HepG2 (cell line): ENCODE results near the gene FAM76A. TPM values are rescaled to one million over a fixed set of nuclear protein-coding genes. Genes with fewer than 3 reads are reported as not detected.
A peak's percentile ranks its signal among the peaks of the same experiment; 100 is the strongest.

Experiments
- E2F5 ChIP-seq: sonication (generic); formaldehyde crosslinking; conservative IDR thresholded peaks from 2 replicates; pipeline ENCODE4 v1.4.0; 2020; ENCODE audit warnings: missing genetic modification reagents
- HNRNPH1 ChIP-seq: fragments of 200-400 bp; formaldehyde crosslinking; optimal IDR thresholded peaks from 2 replicates; pipeline ENCODE3; 2017; ENCODE audit warnings: mild to moderate bottlenecking, low read depth, low read length
- JDP2 ChIP-seq: sonication (generic); formaldehyde crosslinking; IDR thresholded peaks from 2 replicates; pipeline ENCODE4 v1.8.1; 2022; ENCODE audit warnings: missing genetic modification reagents, borderline replicate concordance
- MAZ ChIP-seq, 2 experiments: sonication (generic) in 1 of 2; formaldehyde crosslinking in 1 of 2; IDR thresholded peaks; 2 replicates each; pipeline versions ENCODE4 v1.5.0 to v1.6.1; 2012 to 2020; ENCODE audit warnings: low read depth in 2 of 2, mild to moderate bottlenecking in 2 of 2, borderline replicate concordance in 1 of 2, improper control_type of control experiment in 1 of 2, low read length in 1 of 2, missing genetic modification reagents in 1 of 2, moderate library complexity in 1 of 2
- MED8 ChIP-seq: sonication (generic); formaldehyde crosslinking; IDR thresholded peaks from 2 replicates; pipeline ENCODE4 v1.8.1; 2023; ENCODE audit warnings: mild to moderate bottlenecking, missing genetic modification reagents; ENCODE audit not compliant: insufficient replicate concordance
- SIN3A ChIP-seq: IDR thresholded peaks from 2 replicates; pipeline ENCODE4 v1.6.1; 2011; ENCODE audit warnings: low read depth, mild to moderate bottlenecking, control low read depth, low read length, borderline replicate concordance
- SIX1 ChIP-seq: sonication (generic); formaldehyde crosslinking; IDR thresholded peaks from 2 replicates; pipeline ENCODE4 v1.4.0; 2020; ENCODE audit warnings: missing genetic modification reagents, borderline replicate concordance
- TBX2 ChIP-seq: sonication (generic); formaldehyde crosslinking; IDR thresholded peaks from 2 replicates; pipeline ENCODE4 v1.5.0; 2020; ENCODE audit warnings: missing genetic modification reagents, mild to moderate bottlenecking, borderline replicate concordance
- TCF12 ChIP-seq, 2 experiments: fragments of 450-650 bp in 1 of 2; sonication (generic) in 1 of 2; formaldehyde crosslinking in 1 of 2; IDR thresholded peaks; 2 replicates each; pipeline versions ENCODE4 v1.6.1 to v1.8.0; 2017 to 2022; ENCODE audit warnings: antibody characterized with exemption in 1 of 2, mild to moderate bottlenecking in 1 of 2, missing genetic modification reagents in 1 of 2, moderate library complexity in 1 of 2
- TP53 ChIP-seq: sonication (generic); formaldehyde crosslinking; conservative IDR thresholded peaks from 2 replicates; pipeline ENCODE4 v1.4.0; 2020; ENCODE audit warnings: missing genetic modification reagents
- ZNF362 ChIP-seq: sonication (generic); formaldehyde crosslinking; IDR thresholded peaks from 2 replicates; pipeline ENCODE4 v1.4.0; 2020; ENCODE audit warnings: missing genetic modification reagents, mild to moderate bottlenecking, borderline replicate concordance
- ZNF768 ChIP-seq: sonication (generic); formaldehyde crosslinking; IDR thresholded peaks from 2 replicates; pipeline ENCODE4 v1.4.0; 2020; ENCODE audit warnings: missing genetic modification reagents
- ZSCAN30 ChIP-seq: sonication (generic); formaldehyde crosslinking; IDR thresholded peaks from 2 replicates; pipeline ENCODE4 v1.5.0; 2020; ENCODE audit warnings: mild to moderate bottlenecking, missing genetic modification reagents
- polyA plus RNA-seq, 8 experiments: library from polyadenylated mRNA; depleted of rRNA in 3 of 8; stranded (reverse) in 7 of 8; unstranded in 1 of 8; fragments of >200 nt; fragmentation: Illumina TruSeq in 4 of 8; extraction: Trizol in 4 of 8; gene quantifications; 2 replicates each; pipeline versions ENCODE4 v1.2.1 to v1.2.3, GENCODE V29; 2011 to 2016; ENCODE audit warnings: low read depth in 4 of 8, missing spikeins in 1 of 8, mixed read lengths in 1 of 8; ENCODE audit not compliant: insufficient read depth in 1 of 8
- total RNA-seq, 5 experiments: library from RNA; depleted of rRNA; stranded (reverse); fragments of >200 nt; fragmentation: Illumina TruSeq; extraction: Trizol; gene quantifications; 2 replicates each; pipeline ENCODE4 v1.2.3, GENCODE V29; 2016; ENCODE audit warnings: low read depth in 1 of 5
- TF ChIP-seq, protein P1 (sequence below): sonication (generic); formaldehyde crosslinking; IDR thresholded peaks from 2 replicates; pipeline ENCODE4 v1.4.0; 2020; ENCODE audit warnings: mild to moderate bottlenecking, missing genetic modification reagents, borderline replicate concordance
- TF ChIP-seq, protein P2 (sequence below): IDR thresholded peaks from 2 replicates; pipeline ENCODE4 v1.6.1; 2016
- TF ChIP-seq, protein P3 (sequence below): sonication (generic); formaldehyde crosslinking; IDR thresholded peaks from 2 replicates; pipeline ENCODE4 v1.8.0; 2022; ENCODE audit warnings: mild to moderate bottlenecking, missing genetic modification reagents, borderline replicate concordance

FAM76A gene
- total and polyA plus RNA-seq, 2 of the 13 experiments (the other 11 are each of a cell fraction or from before 2014, with no cell fraction given) = 4.2 to 15.7 TPM

- TF ChIP-seq, protein P1, sequence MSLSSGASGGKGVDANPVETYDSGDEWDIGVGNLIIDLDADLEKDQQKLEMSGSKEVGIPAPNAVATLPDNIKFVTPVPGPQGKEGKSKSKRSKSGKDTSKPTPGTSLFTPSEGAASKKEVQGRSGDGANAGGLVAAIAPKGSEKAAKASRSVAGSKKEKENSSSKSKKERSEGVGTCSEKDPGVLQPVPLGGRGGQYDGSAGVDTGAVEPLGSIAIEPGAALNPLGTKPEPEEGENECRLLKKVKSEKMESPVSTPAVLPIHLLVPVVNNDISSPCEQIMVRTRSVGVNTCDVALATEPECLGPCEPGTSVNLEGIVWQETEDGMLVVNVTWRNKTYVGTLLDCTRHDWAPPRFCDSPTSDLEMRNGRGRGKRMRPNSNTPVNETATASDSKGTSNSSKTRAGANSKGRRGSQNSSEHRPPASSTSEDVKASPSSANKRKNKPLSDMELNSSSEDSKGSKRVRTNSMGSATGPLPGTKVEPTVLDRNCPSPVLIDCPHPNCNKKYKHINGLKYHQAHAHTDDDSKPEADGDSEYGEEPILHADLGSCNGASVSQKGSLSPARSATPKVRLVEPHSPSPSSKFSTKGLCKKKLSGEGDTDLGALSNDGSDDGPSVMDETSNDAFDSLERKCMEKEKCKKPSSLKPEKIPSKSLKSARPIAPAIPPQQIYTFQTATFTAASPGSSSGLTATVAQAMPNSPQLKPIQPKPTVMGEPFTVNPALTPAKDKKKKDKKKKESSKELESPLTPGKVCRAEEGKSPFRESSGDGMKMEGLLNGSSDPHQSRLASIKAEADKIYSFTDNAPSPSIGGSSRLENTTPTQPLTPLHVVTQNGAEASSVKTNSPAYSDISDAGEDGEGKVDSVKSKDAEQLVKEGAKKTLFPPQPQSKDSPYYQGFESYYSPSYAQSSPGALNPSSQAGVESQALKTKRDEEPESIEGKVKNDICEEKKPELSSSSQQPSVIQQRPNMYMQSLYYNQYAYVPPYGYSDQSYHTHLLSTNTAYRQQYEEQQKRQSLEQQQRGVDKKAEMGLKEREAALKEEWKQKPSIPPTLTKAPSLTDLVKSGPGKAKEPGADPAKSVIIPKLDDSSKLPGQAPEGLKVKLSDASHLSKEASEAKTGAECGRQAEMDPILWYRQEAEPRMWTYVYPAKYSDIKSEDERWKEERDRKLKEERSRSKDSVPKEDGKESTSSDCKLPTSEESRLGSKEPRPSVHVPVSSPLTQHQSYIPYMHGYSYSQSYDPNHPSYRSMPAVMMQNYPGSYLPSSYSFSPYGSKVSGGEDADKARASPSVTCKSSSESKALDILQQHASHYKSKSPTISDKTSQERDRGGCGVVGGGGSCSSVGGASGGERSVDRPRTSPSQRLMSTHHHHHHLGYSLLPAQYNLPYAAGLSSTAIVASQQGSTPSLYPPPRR (CRISPR knock-in tag) = 0 out of 2 replicates have a peak, but pooled peaks have one; percentile 19
- TF ChIP-seq ZNF362 (no peak), ZSCAN30 (CRISPR knock-in tag) (peak; percentile 56; the same call in 1 of the 2 replicates), E2F5 (CRISPR knock-in tag) (0 out of 2 replicates have a peak, but pooled peaks have one; percentile 19), SIN3A (peak; percentile 56; the same call in 1 of the 2 replicates), TP53 (CRISPR knock-in tag) (no peak), MAZ (IDR thresholded peaks at IDR 0.05; ENCODE audit: borderline replicate concordance, low read depth, low read length) (peak; percentile 66; the same call in 1 of the 2 replicates), MAZ (CRISPR knock-in tag; IDR thresholded peaks at IDR 0.05; ENCODE audit: low read depth) (peak; percentile 69; the same call in 1 of the 2 replicates), SIX1 (0 out of 2 replicates have a peak, but pooled peaks have one; percentile 27), HNRNPH1 (no peak), JDP2 (CRISPR knock-in tag) (no peak), ZNF768 (CRISPR knock-in tag) (0 out of 2 replicates have a peak, but pooled peaks have one; percentile 16), TCF12 (IDR thresholded peaks at IDR 0.05) (no peak), TCF12 (CRISPR knock-in tag; IDR thresholded peaks at IDR 0.05) (no peak), TBX2 (CRISPR knock-in tag) (peak; percentile 38; the same call in 1 of the 2 replicates), MED8 (CRISPR knock-in tag) (peak; percentile 18)
- TF ChIP-seq, protein P2, sequence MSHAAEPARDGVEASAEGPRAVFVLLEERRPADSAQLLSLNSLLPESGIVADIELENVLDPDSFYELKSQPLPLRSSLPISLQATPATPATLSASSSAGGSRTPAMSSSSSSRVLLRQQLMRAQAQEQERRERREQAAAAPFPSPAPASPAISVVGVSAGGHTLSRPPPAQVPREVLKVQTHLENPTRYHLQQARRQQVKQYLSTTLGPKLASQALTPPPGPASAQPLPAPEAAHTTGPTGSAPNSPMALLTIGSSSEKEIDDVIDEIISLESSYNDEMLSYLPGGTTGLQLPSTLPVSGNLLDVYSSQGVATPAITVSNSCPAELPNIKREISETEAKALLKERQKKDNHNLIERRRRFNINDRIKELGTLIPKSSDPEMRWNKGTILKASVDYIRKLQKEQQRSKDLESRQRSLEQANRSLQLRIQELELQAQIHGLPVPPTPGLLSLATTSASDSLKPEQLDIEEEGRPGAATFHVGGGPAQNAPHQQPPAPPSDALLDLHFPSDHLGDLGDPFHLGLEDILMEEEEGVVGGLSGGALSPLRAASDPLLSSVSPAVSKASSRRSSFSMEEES (CRISPR knock-in tag) = no peak
- TF ChIP-seq, protein P3, sequence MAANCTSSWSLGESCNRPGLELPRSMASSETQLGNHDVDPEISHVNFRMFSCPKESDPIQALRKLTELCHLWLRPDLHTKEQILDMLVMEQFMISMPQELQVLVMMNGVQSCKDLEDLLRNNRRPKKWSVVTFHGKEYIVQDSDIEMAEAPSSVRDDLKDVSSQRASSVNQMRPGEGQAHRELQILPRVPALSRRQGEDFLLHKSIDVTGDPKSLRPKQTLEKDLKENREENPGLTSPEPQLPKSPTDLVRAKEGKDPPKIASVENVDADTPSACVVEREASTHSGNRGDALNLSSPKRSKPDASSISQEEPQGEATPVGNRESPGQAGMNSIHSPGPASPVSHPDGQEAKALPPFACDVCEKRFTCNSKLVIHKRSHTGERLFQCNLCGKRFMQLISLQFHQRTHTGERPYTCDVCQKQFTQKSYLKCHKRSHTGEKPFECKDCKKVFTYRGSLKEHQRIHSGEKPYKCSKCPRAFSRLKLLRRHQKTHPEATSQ (CRISPR knock-in tag) = no peak
Measured at GRCh38 chr1:27772932-27773825, 47.4 kb downstream of the FAM76A start, which contains the start of gene STX12 (continued).
